HG03469 (cell line): ENCODE results near the gene PTPRD.

Experiments
- ATAC-seq: cut with Tn5 transposase; IDR thresholded peaks from one replicate; pipeline ENCODE4 v1.9.1; 2021; ENCODE audit warnings: mild to moderate bottlenecking, moderate library complexity, moderate number of reproducible peaks; ENCODE audit not compliant: unreplicated experiment

The PTPRD gene

DNA sequence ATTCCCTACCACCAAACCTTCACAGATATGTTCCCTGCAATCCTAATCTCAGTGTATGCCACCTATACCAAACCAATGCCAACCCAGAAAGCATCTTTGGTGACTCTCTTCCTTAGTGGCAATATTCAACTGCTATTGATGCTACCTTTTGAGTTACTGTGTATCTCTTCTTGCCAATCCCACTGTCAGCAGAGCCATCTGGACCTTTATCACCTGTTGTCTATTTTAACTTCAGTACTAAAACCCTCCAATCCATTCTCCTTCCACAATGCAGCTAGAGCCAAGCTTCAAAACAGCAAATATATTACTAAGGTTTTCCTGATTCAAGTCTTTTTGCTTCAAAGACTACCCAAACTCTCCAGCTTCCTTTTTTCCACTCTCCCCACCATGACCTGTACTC, 2036.1 kb downstream of the PTPRD start:
- no peak for ATAC-seq

DNA sequence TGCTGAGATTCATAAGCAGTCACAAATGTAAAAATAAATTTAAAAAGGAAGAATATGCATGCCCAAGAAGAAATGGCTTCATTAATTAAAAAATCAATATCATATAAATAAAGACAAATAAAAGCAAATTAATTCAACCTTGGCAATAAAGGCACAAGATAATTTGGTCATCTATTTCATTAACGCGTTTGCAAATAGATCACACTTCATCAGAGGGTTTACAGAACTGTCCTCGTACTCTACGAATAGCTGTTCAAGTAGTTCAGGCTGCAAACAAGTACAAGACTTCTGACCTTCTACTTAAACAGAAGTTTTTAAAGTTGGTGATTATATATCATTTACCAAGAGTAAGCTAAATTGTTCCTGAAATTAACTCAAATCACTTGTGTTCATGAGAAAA, 2038.0 kb downstream of the PTPRD start:
- no peak for ATAC-seq

DNA sequence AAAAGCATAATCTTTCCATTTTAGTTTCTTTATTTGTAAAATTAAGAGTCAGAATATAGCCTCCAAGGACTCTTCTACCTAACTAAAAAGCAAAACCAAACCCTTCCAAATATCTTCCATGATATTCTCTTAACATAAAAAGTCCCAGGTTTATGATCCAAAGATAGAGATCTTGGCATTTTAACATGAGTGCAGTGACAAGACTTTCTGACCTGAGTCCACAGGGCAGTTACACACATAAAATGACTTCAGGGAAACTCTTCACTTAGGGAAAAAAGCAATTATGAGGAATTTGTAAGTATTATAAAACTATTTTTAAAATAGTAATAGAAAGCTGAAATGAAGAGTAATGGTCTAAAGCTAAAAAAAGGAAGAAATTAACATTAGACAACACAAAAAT, 2040.6 kb downstream of the PTPRD start:
- ATAC-seq: no peak

DNA sequence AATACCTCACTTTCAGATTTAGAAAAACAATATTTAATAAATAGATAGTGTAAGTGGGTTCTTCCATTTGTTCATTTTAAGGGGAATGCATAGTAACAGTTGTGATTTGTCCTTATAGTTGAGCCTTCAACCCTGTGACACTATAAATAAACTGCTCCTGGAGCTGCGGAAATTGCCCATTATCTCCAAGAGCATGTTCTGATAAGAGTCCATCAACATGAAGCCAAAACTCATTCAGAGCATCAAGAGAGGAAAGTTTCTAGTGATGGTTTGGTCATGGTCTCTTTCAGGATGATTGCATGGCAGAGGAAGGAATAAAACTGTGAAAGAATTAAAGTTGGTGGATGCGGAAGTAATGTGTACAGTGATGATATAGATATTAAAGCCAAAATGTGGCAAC, 2041.2 kb downstream of the PTPRD start:
- no peak for ATAC-seq

DNA sequence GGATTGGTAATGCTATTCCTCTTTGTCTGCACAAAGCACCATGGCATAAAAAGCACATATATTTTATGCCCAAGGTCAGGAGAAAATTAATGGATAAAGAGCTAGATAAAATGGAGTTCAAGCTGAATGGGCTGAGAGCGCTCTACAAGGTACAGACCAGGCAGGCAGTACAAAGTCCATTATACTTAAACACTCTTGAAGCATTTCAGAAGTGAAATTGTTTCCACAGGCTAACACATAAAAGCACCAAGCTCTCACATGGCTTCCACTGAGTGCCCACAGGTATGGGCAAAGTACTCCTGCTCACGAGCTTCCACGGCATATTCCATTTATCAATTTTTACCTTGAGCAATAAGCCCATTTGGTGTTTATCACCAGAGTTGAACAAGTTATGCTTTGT, 2042.0 kb downstream of the PTPRD start:
- no peak for ATAC-seq

DNA sequence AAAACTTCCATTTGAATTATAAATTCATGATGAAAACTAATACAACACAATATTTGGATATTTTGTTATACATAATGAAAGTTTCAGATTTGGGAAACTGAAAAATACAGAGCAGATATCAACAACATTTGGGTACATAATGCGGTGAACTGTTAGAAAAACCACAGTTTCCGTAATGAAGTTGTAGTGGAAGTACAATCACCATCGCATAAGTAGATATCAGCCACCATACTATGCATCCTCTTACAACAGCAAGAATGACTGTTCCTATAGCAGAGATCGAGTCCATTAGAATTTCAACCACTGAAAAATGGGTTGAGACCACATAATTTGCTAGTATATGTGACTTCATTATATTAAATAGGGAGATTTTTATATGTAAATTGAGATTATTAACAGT, 2043.0 kb downstream of the PTPRD start:
- ATAC-seq: no peak

DNA sequence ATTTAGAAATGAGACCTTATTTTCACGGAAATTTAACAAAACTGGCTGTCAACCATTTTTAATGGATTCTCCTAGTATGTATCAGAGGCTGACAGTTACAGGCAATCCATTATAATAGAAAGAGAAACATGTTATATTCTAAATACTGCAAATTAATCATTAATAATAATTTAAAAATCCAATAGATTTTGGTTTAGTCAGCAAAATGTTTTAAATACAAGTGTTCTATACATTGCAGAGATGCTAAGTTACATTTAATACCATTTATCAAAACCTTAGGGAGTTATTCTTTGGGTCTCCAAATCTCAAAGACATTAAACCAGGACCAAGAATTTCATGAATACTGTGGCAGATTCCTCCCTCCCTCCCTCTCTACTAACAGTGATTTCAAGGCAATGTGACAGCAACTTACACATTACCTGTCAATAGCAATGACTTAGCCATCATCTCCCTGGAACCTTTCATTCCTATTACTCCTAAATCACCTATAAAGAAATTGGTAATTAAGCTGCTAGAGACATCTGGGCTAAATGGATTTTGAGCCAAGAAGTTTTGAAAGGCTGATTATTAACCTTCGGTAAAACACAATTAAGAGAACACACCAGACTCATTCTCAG, 2044.7 kb downstream of the PTPRD start:
- no peak for ATAC-seq

DNA sequence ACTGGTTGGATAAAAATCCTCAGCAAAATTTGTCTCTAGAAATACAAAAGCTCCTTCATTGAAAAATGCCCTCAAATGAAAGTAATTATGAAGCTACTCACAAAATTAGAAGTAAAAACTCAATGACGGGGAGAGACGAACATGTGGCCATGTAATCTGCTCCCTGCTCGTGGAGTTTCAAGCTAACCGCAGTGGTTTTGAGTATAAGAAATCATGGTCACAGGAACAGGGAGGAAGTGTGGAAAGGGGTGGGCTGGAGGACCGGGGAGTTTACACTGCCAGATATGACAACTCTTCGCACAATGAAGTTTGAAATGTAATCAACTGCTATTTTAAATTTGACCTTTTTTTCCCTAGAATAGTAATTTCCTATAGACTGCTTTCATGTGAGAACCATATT, 2047.8 kb downstream of the PTPRD start:
- ATAC-seq: no peak

DNA sequence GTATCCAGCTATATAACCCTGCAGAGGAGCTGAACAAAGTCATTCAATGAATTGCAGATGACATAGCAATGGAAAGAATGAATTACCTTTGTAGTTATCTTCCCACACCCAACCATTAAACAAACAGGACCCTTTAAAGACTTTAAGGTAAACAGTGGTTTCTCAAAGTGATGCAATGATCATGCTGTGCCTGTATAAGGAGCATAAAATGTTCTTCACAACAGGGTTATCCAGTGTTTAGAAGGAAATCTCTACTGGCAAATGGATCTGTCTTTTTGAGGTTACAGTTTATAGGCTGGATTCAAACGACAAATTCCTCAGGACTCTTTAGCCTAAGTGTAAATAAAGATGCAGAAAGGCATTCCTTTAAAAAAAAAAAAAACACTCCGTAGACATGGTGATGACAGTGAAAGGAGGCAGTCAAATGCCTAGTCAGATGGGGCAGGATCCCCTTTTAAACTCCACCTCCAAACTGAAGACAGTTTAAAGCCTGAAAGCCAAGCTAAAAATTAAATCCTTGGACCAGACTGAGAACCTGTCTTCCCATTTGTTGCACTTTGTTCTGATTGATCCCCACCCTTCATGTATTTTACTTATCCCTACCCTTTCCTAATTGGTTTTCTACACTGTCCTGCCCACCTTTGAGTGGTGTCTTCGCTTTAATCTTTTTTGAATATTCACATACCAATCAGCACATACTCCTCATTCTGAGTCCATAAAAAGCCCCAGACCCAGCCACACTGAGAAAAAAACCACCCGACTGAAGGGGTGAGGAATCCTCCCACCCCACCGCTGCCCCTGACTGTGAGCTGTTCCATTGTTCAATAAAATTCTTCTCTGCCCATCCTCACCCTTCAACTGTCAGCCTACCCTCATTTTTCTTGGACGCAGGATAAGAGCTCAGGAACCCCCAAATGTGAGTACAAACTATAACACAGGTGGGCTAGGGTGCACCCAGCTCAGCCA, 2052.0 kb downstream of the PTPRD start:
- no peak for ATAC-seq

DNA sequence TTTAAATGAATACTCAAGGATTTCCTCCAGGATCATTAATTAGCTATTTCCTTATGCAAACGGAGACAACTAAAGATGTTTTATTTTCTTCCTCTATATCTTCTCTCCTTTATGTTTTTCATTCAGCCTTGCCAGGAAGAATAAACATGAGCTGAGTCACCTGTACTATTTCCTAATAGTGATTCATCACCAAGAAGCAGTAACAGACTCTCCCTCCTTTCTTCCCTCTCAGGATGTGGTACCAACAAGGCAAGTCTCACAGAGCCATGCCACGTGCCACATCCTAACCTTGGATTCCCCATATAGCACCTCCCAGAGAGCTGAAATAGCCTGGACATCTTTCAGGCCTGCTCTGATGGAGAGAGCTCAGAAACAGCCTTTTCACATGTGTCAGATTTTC, 2054.6 kb downstream of the PTPRD start:
- no peak for ATAC-seq

DNA sequence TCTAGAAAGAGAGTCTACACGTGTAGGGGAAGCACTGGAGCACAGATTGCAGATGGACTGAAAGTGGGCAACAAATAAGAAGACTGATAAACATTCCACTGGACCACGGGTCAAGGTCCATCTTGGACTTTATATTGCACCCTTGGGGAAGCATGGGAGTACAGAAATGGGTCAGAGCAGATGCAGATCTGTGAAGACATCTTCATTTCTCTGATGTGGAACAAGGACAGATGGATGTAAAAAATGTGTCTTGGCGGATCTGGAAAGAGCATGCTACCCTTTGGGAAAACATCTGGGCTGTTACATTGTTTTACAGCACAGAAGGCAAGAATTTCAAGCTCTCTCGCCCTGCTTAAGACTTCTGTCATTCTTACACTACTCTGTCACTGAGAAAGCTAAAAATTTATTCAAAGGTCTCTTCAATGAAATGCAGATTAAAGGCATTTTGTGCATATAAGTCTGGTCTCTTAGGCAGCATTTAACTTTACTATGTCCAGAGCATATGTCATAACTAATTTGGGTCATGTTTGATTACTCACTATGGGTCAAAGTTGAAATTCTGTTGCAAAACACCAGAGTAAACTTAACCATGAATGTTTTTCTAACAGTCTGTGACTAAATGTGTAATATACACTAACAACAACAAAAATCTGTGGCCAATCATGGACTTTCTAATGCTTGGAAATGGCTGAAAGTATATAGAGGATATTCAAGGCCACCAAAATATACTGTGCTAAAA, 2056.9 kb downstream of the PTPRD start:
- no peak for ATAC-seq

DNA sequence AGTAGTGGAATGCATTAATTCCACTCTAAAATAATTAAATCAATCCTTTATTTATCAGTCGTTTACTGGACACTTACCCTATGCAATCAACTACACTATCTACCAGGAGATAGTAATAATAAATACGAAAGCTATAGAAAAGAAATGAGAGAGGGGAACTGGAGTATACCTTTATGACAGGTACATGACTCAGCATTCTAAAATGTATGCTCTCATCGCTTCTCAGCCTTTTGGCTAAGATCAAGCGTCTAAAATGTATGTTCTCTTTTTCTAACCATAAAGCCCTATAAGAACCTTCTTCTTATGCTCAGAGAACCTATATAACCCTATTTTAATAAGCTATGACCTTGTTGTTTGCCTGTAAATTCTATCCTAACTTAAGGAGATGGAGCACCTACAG, 2059.4 kb downstream of the PTPRD start:
- no peak for ATAC-seq

DNA sequence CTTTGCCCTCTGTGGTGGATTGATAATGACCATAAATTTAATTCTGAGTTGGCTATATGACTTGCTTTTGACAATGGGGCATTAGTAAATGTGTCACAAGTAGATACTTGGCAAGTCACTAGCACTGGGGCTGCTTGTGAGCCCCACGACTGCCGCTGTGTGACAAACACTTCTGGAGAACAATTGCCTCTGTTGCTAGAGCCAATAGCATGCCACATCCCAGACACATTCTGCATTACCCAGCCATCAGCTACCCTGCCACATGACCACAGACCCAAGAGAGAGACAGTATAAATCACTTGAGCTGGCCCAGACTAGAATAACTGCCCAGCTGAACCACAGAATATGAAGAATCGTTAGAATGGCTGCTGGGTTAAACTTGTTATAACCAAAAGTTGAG, 2060.1 kb downstream of the PTPRD start:
- no peak for ATAC-seq

DNA sequence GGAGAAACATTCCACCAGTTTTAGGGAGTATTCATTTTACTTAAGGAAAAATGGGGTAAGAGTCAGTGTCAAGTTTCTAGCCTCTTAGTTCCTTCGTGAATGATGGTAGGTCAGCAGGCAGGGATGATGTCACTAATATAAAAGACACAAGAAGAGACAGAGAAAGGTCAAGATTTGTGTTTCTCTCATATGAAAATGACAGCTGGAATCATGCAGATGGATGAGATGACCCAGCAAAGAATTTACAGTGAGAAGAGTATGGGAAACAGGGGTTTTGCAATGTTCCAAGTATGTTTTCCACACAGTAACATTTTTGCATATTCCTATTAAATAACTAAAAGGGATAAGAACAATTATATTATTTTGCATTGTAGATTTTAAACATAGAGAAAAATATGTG, 2063.6 kb downstream of the PTPRD start:
- no peak for ATAC-seq

DNA sequence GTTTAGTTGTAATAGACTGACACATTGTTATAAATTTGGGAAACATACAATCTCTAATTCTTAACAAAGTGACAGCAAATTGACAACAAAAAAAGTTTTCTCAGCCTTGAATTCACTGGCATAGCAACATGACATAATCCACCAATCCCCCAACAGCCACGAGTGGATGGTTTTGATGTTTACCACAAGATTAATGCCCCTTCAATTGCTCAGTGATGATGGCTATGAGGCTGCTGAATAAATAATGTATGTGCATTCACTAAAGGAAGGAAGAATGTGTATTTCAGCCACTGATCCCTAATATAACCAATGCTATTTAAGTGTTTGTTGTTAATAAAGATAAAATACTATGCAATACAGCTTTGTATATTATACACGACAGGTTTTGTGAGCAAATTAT, 2069.6 kb downstream of the PTPRD start:
- no peak for ATAC-seq

DNA sequence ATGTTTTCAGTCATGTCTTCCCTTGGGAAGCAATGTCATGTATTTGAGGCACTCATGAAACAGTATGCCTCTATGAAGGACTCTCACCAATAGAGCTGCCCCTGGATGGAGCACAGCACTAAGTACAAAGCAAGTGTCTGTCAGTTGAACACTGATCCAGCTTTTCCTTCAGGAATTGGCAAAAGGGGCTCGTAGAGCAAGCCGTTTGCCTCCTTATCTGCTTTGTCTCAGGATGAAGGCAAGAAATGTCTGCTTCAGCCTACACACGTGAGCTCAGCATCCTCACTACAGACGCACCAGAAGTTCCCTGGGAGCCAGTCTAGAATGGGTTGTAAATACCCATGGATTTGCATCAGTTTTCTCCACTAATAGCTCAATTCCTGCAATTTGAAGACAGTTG, 2070.3 kb downstream of the PTPRD start:
- no peak for ATAC-seq

DNA sequence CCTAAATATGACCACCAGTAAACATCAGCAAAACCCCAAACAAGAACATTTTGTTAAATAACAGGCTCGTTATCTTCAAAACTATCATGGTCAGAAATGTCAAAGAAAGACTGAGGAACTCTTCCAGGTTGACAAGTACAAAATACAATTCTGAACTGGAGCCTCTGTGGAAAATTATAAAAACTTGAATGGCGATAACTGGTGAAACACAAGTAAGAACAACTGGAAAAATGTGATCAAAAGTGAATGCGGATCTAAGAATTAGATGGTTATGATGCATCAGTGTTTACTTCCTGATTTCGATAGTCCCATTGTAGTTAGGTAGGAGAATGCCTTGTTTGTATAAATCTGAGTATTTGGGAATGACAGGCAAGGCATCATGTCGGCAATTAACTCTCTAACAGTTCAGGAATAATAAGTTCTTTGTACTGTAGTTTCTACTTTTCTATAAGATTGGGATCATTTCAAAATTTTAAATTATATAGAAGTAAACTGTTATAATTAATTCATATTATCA, 2073.1 kb downstream of the PTPRD start:
- no peak for ATAC-seq

DNA sequence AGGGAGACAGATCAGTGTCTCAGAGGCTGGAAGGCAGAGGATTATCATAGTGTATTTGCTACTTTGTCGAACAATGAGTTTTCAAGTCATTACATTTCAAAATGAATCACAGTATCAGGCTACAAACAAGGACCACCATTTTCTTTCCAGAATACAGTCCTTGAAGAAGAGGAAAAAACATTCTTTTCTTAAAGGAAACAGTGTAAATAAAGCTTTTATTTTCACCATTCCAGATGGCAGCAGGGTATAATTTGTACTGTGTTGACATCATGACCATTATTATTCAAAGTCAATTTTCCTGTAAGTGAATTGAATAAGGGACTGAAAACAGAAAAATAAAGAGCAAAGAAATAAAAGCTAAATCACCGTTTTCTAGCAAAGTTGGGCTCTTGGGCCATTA, 2076.0 kb downstream of the PTPRD start:
- ATAC-seq: no peak

DNA sequence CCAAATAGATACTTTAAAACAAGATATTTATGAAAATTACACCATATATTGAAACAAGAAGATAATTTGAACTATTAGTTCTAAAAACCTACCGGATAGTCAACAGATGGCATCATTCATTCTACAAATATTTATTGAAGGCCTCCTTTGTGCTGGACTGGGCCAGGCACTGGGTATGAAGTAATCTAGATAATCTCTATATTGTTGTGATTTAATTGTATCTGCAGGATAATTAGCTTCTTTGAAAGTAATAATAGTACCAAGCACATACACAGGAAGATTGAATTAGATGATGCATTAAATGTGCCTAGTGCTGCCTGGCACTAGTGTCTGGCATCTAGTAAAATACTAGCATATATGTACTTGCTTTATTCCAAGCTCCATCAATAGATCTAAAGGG, 2078.0 kb downstream of the PTPRD start:
- no peak for ATAC-seq

DNA sequence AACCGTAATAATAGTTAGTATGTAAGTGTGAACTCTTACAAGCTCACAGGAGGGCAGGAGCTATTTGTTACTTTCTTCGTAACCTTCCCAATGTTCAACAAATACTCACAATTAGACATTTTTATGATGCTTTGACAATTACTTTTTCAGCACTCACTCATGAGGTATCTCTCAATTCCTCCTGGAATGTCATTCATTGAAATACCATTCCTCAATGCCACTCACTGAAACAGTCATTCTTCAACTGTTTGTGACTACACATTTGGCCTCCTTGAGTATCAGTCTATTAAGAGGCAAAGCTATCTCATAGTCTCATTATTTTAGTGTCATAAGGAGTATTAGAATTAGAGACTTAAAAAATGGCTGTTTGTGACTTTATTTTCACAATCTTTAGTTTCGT, 2079.1 kb downstream of the PTPRD start:
- ATAC-seq: no peak

DNA sequence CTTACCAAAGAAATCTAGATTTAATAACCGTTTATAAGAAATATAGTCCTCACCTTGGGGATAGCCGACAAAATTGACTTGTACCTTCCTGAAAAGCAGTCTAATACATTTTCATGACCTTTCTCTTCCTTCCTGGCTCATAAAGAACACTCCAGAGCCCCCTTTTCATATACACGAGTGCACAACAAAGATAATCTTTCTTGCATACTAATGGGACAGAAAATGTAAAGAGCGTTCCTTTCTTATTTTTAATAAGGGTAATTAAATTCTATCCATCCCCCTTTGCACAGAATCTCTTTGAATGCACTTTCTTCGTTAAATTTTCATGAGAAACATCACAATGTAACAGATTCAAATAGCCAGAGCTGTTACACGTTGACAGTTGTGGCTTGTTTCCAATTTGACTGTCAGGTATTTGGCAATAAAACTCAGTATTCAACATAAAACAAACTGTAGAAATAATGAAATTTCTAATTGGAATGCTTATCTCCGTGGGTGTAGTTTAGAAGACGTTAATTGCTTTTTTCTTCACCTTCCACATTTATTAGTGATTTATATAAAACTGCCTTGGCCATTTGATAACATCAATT, 2080.9 kb downstream of the PTPRD start:
- no peak for ATAC-seq
